Colon (tissue), 2 donors: ENCODE measurements around the gene SERPINA10.
"Not testable (repeated sequence)": the region's sequence is repeated elsewhere in the genome, so short reads cannot be mapped to it uniquely, and the experiment has no call there.

Experiments used
- FAIRE-seq: peaks from 2 replicates; lab custom pipeline; 2012; peaks lifted over from hg19 to GRCh38; lab: Jason Lieb, UNC
- donor health status: control.
- donor health status: control.

SERPINA10 gene

DNA sequence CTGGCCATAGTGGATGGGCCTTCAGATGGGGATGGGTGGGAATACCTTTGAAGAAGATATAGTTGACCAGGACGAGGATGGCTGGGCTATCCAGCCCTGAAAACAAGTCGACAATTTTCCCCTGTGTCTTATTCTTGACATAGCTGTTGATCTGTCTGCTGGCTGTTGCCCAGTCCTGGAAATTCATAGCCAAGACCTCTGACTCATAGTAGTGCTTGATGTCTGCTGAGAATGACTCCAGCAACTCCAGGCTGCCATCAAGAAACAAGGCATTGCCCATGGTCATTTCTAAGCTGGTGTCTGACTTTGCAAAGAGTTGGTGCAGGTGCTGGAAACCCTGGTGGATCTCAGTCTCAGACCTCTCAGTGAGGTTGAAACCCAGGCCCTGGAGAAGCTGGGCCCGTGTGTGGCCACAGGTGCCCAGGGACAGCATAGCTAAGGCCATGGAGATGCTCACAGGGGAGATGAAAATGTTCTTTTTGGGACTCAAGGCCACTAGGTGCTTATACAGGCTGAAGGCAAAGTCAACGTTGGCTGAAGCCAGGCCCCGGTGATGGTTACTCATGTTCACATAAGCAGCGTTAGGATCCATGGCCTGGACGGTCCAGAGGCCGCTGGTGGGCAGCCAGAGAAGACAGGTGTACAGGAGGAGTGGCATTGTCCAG is 21.1 kb upstream of the SERPINA10 start:
- no peak for FAIRE-seq

DNA sequence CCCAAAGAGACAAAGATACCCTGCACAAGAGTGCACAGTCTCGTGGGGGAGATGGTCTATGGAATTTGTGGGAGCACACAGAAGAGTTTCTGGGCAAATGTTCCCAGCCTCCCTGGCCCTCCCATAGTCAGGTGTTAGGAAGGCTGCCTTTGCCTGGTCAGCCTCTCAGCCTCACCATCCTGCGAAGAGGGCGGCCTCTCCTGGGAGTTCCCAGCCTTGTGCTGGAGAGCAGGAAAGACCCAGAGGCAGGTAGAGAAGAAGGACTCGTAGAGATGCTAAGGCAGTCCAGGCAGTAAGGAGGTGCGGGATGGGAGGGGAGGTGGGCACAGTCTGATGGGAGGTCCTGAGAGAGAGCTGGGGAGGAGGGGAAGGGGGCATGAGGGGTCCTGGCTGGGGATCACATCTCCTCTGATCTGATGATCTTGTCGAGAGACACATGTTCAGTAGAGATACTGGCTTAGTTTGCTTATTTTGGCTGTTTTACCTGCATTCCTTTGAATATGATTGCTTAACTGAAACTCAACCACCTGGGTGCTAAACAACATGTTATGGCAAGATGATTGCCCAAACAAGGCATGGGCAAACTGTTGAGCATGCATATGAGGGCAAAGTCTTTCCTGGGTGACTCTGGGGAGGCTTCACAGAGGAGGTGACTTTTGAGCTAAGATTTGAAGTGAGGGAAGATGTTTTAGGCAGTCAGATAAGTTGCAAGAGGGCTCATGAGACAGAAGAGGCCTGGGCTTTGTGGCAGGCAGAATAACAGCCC is 19.6 kb upstream of the SERPINA10 start:
- FAIRE-seq: no peak

- no peak for FAIRE-seq
These were observed 17.2 kb upstream of the SERPINA10 start for GRCh38 chr14:94310248-94310647.

- FAIRE-seq: no peak
These were observed 16.7 kb upstream of the SERPINA10 start for GRCh38 chr14:94309721-94310120.

DNA sequence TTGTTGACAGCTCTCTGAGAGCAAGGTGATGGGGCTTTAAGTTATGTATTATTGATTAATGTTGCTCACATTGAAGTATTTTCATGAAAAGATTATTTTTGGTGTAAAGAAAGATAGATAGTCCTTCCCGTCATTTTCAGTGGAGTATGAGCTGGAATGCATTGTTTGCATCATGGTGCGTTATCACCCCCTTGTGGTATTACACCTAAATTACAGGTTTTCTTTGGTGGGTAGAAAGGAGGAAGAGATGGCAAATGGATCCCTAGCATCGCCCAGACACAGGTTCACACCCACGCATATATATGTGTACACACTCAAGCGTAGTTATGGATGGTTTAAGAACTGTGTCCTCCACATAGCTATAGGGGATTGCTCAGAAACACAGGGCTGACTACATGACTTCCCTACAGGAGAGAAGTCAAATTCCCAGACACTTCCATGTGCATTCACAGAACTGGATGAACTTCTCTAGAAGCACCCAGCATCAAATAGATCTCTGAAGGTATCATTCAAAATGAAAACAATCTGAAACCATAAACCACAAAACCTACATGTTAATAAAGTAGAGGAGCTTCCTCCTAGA is 14.4 kb upstream of the SERPINA10 start:
- no peak for FAIRE-seq

GRCh38 chr14:94306047-94306978 is 13.2 kb upstream of the SERPINA10 start:
- no peak for FAIRE-seq

GRCh38 chr14:94305620-94306019 is 12.6 kb upstream of the SERPINA10 start:
- no peak for FAIRE-seq

- no peak for FAIRE-seq
These were observed 11.2 kb upstream of the SERPINA10 start for GRCh38 chr14:94304243-94304642.

- FAIRE-seq: no peak
These were observed 10.0 kb upstream of the SERPINA10 start for GRCh38 chr14:94303111-94303510.

DNA sequence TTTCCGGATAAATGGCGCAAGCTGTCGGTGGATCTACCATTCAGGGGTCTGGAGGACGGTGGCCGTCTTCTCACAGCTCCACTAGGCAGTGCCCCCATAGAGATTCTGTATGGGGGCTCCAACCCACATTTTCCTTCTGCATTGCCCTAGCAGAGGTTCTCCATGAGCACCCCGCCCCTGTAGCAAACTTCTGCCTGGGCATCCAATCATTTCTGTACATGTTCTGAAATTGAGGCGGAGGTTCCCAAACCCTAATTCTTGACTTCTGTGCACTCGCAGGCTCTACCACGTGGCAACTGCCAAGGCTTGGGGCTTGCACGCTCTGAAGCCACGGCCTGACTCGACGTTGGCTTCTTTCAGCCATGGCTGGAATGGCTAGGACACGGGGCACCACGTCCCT is 5.1 kb upstream of the SERPINA10 start:
- no peak for FAIRE-seq

DNA sequence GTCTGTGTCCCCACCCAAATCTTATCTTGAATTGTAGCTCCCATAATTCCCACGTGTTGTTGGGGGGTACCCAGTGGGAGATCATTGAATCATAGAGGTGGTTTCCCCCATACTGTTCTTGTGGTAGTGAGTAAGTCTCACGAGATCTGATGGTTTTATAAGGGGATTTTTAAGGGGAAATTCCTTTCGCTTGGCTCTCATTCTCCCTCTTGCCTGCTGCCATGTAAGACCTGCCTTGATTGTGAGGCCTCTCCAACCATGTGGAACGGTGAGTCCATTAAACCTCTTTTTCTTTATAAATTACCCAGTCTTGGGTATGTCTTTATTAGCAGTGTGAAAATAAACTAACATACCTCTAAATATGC is 3.1 kb upstream of the SERPINA10 start:
- not testable (repeated sequence) for FAIRE-seq

DNA sequence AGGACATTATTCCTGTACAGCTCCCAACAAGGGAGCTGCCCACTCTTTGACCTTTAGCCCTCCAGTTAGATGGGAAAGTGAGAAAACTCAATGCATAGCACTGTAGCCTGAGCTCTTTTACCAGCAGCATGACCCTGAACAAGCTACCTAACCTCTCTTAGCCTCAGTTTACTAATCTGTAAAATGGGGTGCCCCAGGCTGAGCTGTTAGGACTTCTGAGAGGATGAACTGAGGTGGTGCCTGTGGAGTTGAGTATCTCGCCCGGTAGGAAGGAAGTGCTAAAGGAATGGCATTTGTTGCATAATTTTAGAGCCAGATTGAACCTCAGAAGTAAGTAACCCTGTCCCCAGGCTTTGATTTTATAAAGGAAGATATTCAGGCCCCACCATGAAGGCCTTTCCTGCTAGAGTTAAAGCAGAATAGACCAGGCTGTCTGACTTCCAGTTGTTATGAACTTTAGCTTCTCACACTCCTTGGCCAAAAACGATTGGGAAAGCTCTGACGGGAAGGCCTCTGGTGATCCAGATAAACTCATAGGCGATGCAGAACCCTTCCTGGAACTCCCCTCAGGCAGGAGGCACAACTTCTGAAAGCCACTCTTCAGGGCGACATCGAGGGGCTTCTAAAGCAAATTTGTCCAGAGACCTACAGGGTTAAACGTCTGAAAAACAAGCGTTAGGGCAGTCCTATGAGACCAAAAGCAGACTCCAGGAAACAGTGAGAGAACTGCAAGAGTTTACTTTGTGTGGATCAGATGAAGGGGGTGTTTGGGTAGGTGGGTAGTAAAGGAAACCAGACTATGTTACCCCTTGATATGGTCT is 2.5 kb upstream of the SERPINA10 start:
- no peak for FAIRE-seq

DNA sequence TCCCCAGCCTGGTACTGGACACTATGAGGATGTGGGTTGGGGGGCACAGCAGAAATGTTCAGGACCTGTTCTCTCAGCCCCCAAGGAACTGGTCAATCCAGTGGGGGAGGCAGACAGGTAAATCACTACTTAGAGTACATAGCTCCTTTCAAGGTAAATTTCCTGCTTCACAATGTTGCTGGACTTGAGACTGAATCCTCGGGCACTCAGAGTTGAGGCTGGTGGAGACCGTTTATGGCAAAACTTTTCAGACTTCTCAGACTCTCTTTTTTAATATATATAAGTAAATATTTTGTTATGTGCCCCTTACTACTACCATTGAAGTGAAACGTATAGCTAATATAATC is 483 bp upstream of the SERPINA10 start:
- FAIRE-seq: no peak

DNA sequence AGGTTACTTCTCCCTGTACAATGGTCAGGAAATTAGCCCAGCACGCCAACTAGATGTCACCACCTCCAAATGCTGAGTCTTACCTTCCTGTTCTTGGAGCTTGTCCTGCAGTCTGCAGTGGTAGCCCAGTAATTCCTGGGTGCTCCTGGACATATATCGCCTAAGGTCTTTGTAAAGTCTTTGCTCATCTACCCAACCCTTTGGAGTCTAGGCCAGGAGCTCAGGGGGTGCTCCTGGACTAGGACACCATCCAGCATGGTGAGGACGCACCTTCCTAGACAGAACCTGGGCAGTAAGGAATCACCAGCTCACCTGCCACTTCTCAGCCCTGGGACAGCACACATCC is 569 bp downstream of the SERPINA10 start:
- FAIRE-seq: no peak

DNA sequence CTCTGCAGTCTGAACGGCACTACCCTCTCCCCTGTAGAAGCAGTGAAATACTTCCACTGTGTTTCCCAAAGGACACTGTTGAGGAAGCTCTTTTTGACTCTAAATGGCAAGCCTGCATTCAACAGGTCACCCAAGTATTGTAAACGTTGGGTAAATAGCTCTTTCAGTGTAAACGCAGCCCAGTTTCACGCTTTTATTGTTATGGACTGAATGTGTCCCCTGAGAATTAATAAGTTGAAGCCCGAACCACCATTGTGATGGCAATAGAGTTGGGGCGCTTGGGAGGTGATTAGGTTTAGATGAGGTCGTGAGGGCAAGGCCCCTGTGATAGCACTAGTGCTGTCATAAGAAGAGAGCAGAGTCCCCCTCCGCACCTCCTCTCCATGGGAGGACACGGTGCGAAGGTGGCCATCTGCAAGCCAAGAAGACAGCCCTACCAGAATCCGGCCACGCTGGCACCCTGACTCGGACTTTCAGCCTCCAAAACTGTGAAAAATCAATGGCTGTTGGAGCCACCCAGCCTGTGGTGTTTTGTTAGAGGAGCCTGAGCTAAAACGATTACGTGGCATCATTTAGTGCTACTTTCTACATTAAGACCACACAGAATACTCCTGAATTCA is 1.1 kb downstream of the SERPINA10 start:
- no peak for FAIRE-seq

- no peak for FAIRE-seq
These were observed 1.7 kb downstream of the SERPINA10 start for GRCh38 chr14:94291159-94291905.

GRCh38 chr14:94290197-94290596 is 2.9 kb downstream of the SERPINA10 start:
- FAIRE-seq: no peak

GRCh38 chr14:94288610-94289465 is 4.2 kb downstream of the SERPINA10 start:
- FAIRE-seq: no peak

GRCh38 chr14:94285158-94285557 is 7.9 kb downstream of the SERPINA10 start:
- no peak for FAIRE-seq

DNA sequence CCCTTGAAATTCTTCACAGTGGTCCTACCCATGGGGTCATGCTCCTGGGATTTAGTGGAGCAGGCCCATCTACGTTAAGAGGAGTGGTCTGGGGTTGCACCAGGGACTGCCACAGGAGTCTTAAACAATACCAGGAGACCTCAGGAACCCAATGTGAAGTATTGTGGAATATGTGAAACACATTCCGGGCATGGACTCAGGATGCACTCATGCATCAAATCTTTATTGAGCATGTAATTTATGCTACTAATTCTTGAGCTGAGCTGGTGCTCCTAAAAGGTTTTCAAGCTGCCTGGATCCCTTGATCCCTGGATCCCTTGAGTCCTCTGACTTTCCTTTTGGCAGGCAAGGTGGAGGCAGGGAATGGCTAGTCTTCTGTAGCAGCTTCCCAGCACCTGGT is 8.8 kb downstream of the SERPINA10 start:
- FAIRE-seq: no peak
